WTC11 (cell line): Measurements from ENCODE around the gene PTGDR. TPM values are rescaled to one million over a fixed set of nuclear protein-coding genes. Genes with fewer than 3 reads are reported as not detected.

ENCODE experiments used
- ATAC-seq: fragments of 200-7000 bp; cut with Tn5 transposase; 2 replicates; pipeline ENCODE4 v1.10.0; 2021; ENCODE audit warnings: mild to moderate bottlenecking, moderate library complexity
- CTCF ChIA-PET: fragments of 300-600 bp; sonication (Branson Sonifier 250); formaldehyde crosslinking; loops from one replicate; lab custom pipeline; 2021; ENCODE audit warnings: antibody characterized with exemption; lab: Charles Lee
- POLR2A ChIA-PET: fragments of 350-600 bp; sonication (Branson Sonifier 250); formaldehyde crosslinking; loops from one replicate; lab custom pipeline; 2021; ENCODE audit warnings: antibody characterized with exemption; lab: Charles Lee
- DNase-seq: peaks from one replicate; pipeline ENCODE4 v3.0.0; 2021; ENCODE audit warnings: low spot score
- H3K27ac Mint-ChIP-seq: 2 replicates; pipeline ENCODE4 v1.8.0; 2021; ENCODE audit warnings: mixed read lengths
- H3K27me3 Mint-ChIP-seq: 2 replicates; pipeline ENCODE4 v1.8.0; 2021; ENCODE audit warnings: low read depth, mild to moderate bottlenecking, moderate library complexity, mixed read lengths
- H3K36me3 Mint-ChIP-seq: 2 replicates; pipeline ENCODE4 v1.8.0; 2021; ENCODE audit warnings: mixed read lengths
- H3K4me1 Mint-ChIP-seq: 2 replicates; pipeline ENCODE4 v1.8.0; 2022; ENCODE audit warnings: mixed read lengths
- H3K4me3 Mint-ChIP-seq: 2 replicates; pipeline ENCODE4 v1.8.0; 2021; ENCODE audit warnings: mild to moderate bottlenecking, moderate library complexity, mixed read lengths
- H3K9me3 Mint-ChIP-seq: 2 replicates; pipeline ENCODE4 v1.8.0; 2021; ENCODE audit warnings: mixed read lengths
- ARID4B ChIP-seq: sonication (generic); formaldehyde crosslinking; IDR thresholded peaks from 2 replicates; pipeline ENCODE4 v1.8.0; 2023; ENCODE audit warnings: missing genetic modification reagents, mild to moderate bottlenecking, borderline replicate concordance
- ATF1 ChIP-seq: sonication (generic); formaldehyde crosslinking; IDR thresholded peaks from 2 replicates; pipeline ENCODE4 v1.8.1; 2023; ENCODE audit warnings: mild to moderate bottlenecking, moderate library complexity, missing genetic modification reagents
- CBFB ChIP-seq: sonication (generic); formaldehyde crosslinking; IDR thresholded peaks from 2 replicates; pipeline ENCODE4 v1.8.1; 2022; ENCODE audit warnings: mild to moderate bottlenecking, low read depth, missing genetic modification reagents
- E2F5 ChIP-seq: sonication (generic); formaldehyde crosslinking; IDR thresholded peaks from 2 replicates; pipeline ENCODE4 v1.8.1; 2022; ENCODE audit warnings: mild to moderate bottlenecking, moderate library complexity, missing genetic modification reagents
- ELF4 ChIP-seq: sonication (generic); formaldehyde crosslinking; IDR thresholded peaks from 2 replicates; pipeline ENCODE4 v1.8.1; 2022; ENCODE audit warnings: low read depth, mild to moderate bottlenecking, moderate library complexity, missing genetic modification reagents
- ETV6 ChIP-seq: sonication (generic); formaldehyde crosslinking; IDR thresholded peaks from 2 replicates; pipeline ENCODE4 v1.8.1; 2022; ENCODE audit warnings: mild to moderate bottlenecking, missing genetic modification reagents
- FOXK1 ChIP-seq: sonication (generic); formaldehyde crosslinking; IDR thresholded peaks from 2 replicates; pipeline ENCODE4 v1.8.0; 2022; ENCODE audit warnings: mild to moderate bottlenecking, moderate library complexity, missing genetic modification reagents
- GTF2I ChIP-seq: fragments of 250-450 bp; sonication (Bioruptor Pico); conservative IDR thresholded peaks from 2 replicates; pipeline ENCODE4 v1.4.0; 2021; ENCODE audit warnings: mild to moderate bottlenecking
- IRF1 ChIP-seq: sonication (generic); formaldehyde crosslinking; IDR thresholded peaks from 2 replicates; pipeline ENCODE4 v1.8.0; 2023; ENCODE audit warnings: missing genetic modification reagents
- IRF2 ChIP-seq: sonication (generic); formaldehyde crosslinking; IDR thresholded peaks from 2 replicates; pipeline ENCODE4 v1.8.0; 2022; ENCODE audit warnings: low read depth, missing genetic modification reagents, borderline replicate concordance
- MXD4 ChIP-seq: fragments of 250-450 bp; sonication (Bioruptor Pico); IDR thresholded peaks from 2 replicates; pipeline ENCODE4 v1.8.0; 2021; ENCODE audit warnings: mild to moderate bottlenecking, moderate library complexity, borderline replicate concordance
- NFYB ChIP-seq: sonication (generic); formaldehyde crosslinking; conservative IDR thresholded peaks from 2 replicates; pipeline ENCODE4 v1.8.0; 2022; ENCODE audit warnings: low read depth, missing genetic modification reagents
- NR2C2 ChIP-seq: sonication (generic); formaldehyde crosslinking; IDR thresholded peaks from 2 replicates; pipeline ENCODE4 v1.8.0; 2022; ENCODE audit warnings: mild to moderate bottlenecking, missing genetic modification reagents
- TCF7 ChIP-seq: sonication (generic); formaldehyde crosslinking; IDR thresholded peaks from 2 replicates; pipeline ENCODE4 v1.8.0; 2022; ENCODE audit warnings: mild to moderate bottlenecking, low read depth, missing genetic modification reagents, moderate library complexity
- USF2 ChIP-seq: sonication (generic); formaldehyde crosslinking; IDR thresholded peaks from 2 replicates; pipeline ENCODE4 v1.8.1; 2023; ENCODE audit warnings: mild to moderate bottlenecking, missing genetic modification reagents, moderate library complexity
- ZMAT4 ChIP-seq: fragments of 250-450 bp; sonication (Bioruptor Pico); IDR thresholded peaks from 2 replicates; pipeline ENCODE4 v1.9.0; 2021; ENCODE audit warnings: mild to moderate bottlenecking
- ZNF121 ChIP-seq: sonication (generic); formaldehyde crosslinking; IDR thresholded peaks from 2 replicates; pipeline ENCODE4 v1.8.0; 2023; ENCODE audit warnings: missing genetic modification reagents
- ZNF532 ChIP-seq: fragments of 250-450 bp; sonication (Bioruptor Pico); IDR thresholded peaks from 2 replicates; pipeline ENCODE4 v1.9.0; 2021; ENCODE audit warnings: mild to moderate bottlenecking, borderline replicate concordance
- ZSCAN18 ChIP-seq: fragments of 250-450 bp; sonication (Bioruptor Pico); IDR thresholded peaks from 2 replicates; pipeline ENCODE4 v2.1.2; 2022; ENCODE audit warnings: mild to moderate bottlenecking, moderate library complexity
- total RNA-seq: library from RNA; stranded (reverse); gene quantifications from 3 replicates; pipeline ENCODE4 v1.2.3, GENCODE V29; 2021

PTGDR gene
- total RNA-seq, 1 experiment from 2014 or later, result 0.24 TPM

GRCh38 chr14:52314595-52315354 is 47.3 kb downstream of the PTGDR start (continued):
- TF ChIP-seq ARID4B (CRISPR knock-in tag), result 0 out of 2 replicates have a peak, but pooled peaks have one; percentile 34
- TF ChIP-seq FOXK1 (CRISPR knock-in tag), result peak; percentile 57; the same call in 1 of the 2 replicates
- 0 out of 2 replicates have a peak, but pooled peaks have one; percentile 42 for TF ChIP-seq NR2C2 (CRISPR knock-in tag)
- peak; percentile 43; the same call in 1 of the 2 replicates for TF ChIP-seq ZNF121 (CRISPR knock-in tag)
- TF ChIP-seq IRF1 (CRISPR knock-in tag), result no peak

GRCh38 chr14:52315355-52315718 is 47.8 kb downstream of the PTGDR start:
- Mint-ChIP-seq H3K9me3 (peaks cover 8% of the 10 kb centered on the region), H3K4me3 (peak overlapping the region; percentile 93), H3K36me3 (0 out of 2 replicates have a peak, but pooled peaks cover 2% of the 10 kb centered on the region), H3K27me3 (peaks cover 74% of the 10 kb centered on the region), H3K27ac (no peak overlapping the region), H3K4me1 (peaks cover 28% of the 10 kb centered on the region)
- ChIA-PET CTCF (interaction anchor here (1.0 kb wide), 1 partner anchor 19 kb away, joined by 3 read pairs; no protein-coding TSS in a partner anchor), POLR2A (no interaction called here)
- TF ChIP-seq ZSCAN18 (no peak), NFYB (CRISPR knock-in tag) (no peak), E2F5 (no peak), ETV6 (CRISPR knock-in tag) (no peak), IRF2 (no peak), GTF2I (no peak), ZNF532 (CRISPR knock-in tag) (no peak), CBFB (CRISPR knock-in tag) (no peak), ELF4 (CRISPR knock-in tag) (no peak), USF2 (CRISPR knock-in tag) (no peak), ZMAT4 (CRISPR knock-in tag) (no peak), IRF1 (CRISPR knock-in tag) (no peak), ATF1 (no peak), TCF7 (no peak), MXD4 (CRISPR knock-in tag) (no peak)
- DNase-seq, result no peak
- peak; percentile 2; the same call in 1 of the 2 replicates for ATAC-seq
